GM12878 (cell line): ENCODE data around the gene BCAS3. TPM values are rescaled to one million over a fixed set of nuclear protein-coding genes. Genes with fewer than 3 reads are reported as not detected.
A peak's percentile ranks its signal among the peaks of the same experiment; 100 is the strongest.

ENCODE experiments used
- ATAC-seq: fragments of 200-7000 bp; cut with Tn5 transposase; 3 replicates; pipeline ENCODE4 v1.9.1; 2020; ENCODE audit warnings: mild to moderate bottlenecking, moderate library complexity
- BruUV-seq: library from RNA; stranded (reverse); fragments of 400-500 nt; replicated peaks from 2 replicates; lab custom pipeline; 2021; lab: Mats Ljungman, UMichigan
- CTCF ChIA-PET: fragments of 300-600 bp; sonication (Branson Sonifier 250); formaldehyde crosslinking; extraction: SDS; loops from one replicate; lab custom pipeline; 2021; ENCODE audit warnings: inconsistent platforms; lab: Yijun Ruan, JAX
- POLR2A ChIA-PET: fragments of 350-600 bp; formaldehyde crosslinking; extraction: SDS; loops from one replicate; lab custom pipeline; 2021; ENCODE audit warnings: inconsistent platforms; lab: Charles Lee
- RAD21 ChIA-PET: fragments of 300-600 bp; sonication (Branson Sonifier 250); formaldehyde crosslinking; loops from one replicate; lab custom pipeline; 2023; ENCODE audit warnings: antibody characterized with exemption; ENCODE audit not compliant: unreplicated experiment; lab: Charles Lee
- SMC1A ChIA-PET: fragments of 300-600 bp; sonication (Branson Sonifier 250); formaldehyde crosslinking; loops from one replicate; lab custom pipeline; 2023; ENCODE audit not compliant: unreplicated experiment, uncharacterized antibody; lab: Charles Lee
- DNase-seq: peaks from one replicate; pipeline ENCODE4 v3.0.0-alpha.2; 2011; ENCODE audit warnings: low read depth, low spot score
- FAIRE-seq: peaks from 3 replicates; lab custom pipeline; 2011; peaks lifted over from hg19 to GRCh38; lab: Jason Lieb, UNC
- H2AFZ ChIP-seq: 2 replicates; pipeline ENCODE4 v1.6.0; 2011; ENCODE audit warnings: low read depth, low read length, control low read depth; ENCODE audit not compliant: control insufficient read depth
- H3K27ac ChIP-seq: 2 replicates; pipeline ENCODE4 v1.5.1; 2011; ENCODE audit warnings: control low read depth; ENCODE audit not compliant: control insufficient read depth, insufficient read depth
- H3K27me3 ChIP-seq, 2 experiments: replicated peaks in 1 of 2; 2 replicates each; pipeline versions ENCODE4 v1.6.0 to v1.6.1; 2011; ENCODE audit warnings: low read length in 1 of 2; ENCODE audit not compliant: control insufficient read depth in 2 of 2, insufficient read depth in 2 of 2
- H3K36me3 ChIP-seq, 2 experiments: 2 replicates each; pipeline ENCODE4 v1.5.1; 2011; ENCODE audit warnings: low read length in 1 of 2; ENCODE audit not compliant: control insufficient read depth in 2 of 2, insufficient read depth in 2 of 2
- H3K4me1 ChIP-seq: 2 replicates; pipeline ENCODE4 v1.6.1; 2011; ENCODE audit warnings: mild to moderate bottlenecking, low read length, moderate library complexity, mixed read lengths; ENCODE audit not compliant: control insufficient read depth, insufficient read depth
- H3K4me2 ChIP-seq: 2 replicates; pipeline ENCODE4 v1.6.0; 2011; ENCODE audit warnings: control low read depth; ENCODE audit not compliant: control insufficient read depth, insufficient read depth
- H3K4me3 ChIP-seq: fragments of 200-600 bp; sonication (generic); 2 replicates; pipeline ENCODE4 v1.5.1; 2016
- H3K79me2 ChIP-seq: 2 replicates; pipeline ENCODE4 v1.6.0; 2011; ENCODE audit warnings: low read length; ENCODE audit not compliant: control insufficient read depth, insufficient read depth
- H3K9ac ChIP-seq: 2 replicates; pipeline ENCODE4 v1.8.0; 2011; ENCODE audit warnings: low read length, control low read depth, mixed read lengths; ENCODE audit not compliant: control insufficient read depth, insufficient read depth
- H3K9me3 ChIP-seq: replicated peaks from 3 replicates; pipeline ENCODE4 v1.5.1; 2011; ENCODE audit warnings: mild to moderate bottlenecking, low read length; ENCODE audit not compliant: control insufficient read depth, insufficient read depth
- H4K20me1 ChIP-seq: 2 replicates; pipeline ENCODE4 v1.6.0; 2011; ENCODE audit not compliant: control insufficient read depth, insufficient read depth
- BACH1 ChIP-seq: fragments of 450-650 bp; IDR thresholded peaks from 2 replicates; pipeline ENCODE4 v1.6.1; 2017; ENCODE audit warnings: mild to moderate bottlenecking, borderline replicate concordance
- FOS ChIP-seq: IDR thresholded peaks from 3 replicates; pipeline ENCODE4 v1.6.1; 2011; ENCODE audit warnings: borderline replicate concordance; ENCODE audit not compliant: insufficient read length; ENCODE audit errors: extremely low read depth
- HCFC1 ChIP-seq: fragments of 150-350 bp; IDR thresholded peaks from 2 replicates; pipeline ENCODE4 v1.6.1; 2014; ENCODE audit warnings: low read length
- IKZF1 ChIP-seq: fragments of 450-650 bp; conservative IDR thresholded peaks from 2 replicates; pipeline ENCODE4 v1.6.1; 2017; ENCODE audit warnings: antibody characterized with exemption, mild to moderate bottlenecking
- JUNB ChIP-seq: IDR thresholded peaks from 2 replicates; pipeline ENCODE4 v1.6.1; 2016; ENCODE audit warnings: antibody characterized with exemption, mild to moderate bottlenecking
- MTA2 ChIP-seq: fragments of 450-650 bp; IDR thresholded peaks from 2 replicates; pipeline ENCODE4 v1.6.1; 2016; ENCODE audit warnings: low read depth, mild to moderate bottlenecking, moderate library complexity
- PAX5 ChIP-seq: IDR thresholded peaks from 2 replicates; pipeline ENCODE4 v1.6.1; 2011; ENCODE audit warnings: low read depth, low read length, borderline replicate concordance
- PAX8 ChIP-seq: fragments of 450-650 bp; IDR thresholded peaks from 2 replicates; pipeline ENCODE4 v1.6.1; 2017; ENCODE audit warnings: mild to moderate bottlenecking, moderate library complexity
- RAD51 ChIP-seq: fragments of 450-650 bp; IDR thresholded peaks from 2 replicates; pipeline ENCODE4 v1.6.1; 2016; ENCODE audit warnings: moderate library complexity, mild to moderate bottlenecking, inconsistent platforms
- RBBP5 ChIP-seq: fragments of 200-600 bp; sonication (generic); conservative IDR thresholded peaks from 2 replicates; pipeline ENCODE4 v1.6.1; 2016
- TCF12 ChIP-seq: IDR thresholded peaks from 2 replicates; pipeline ENCODE4 v1.6.1; 2011; ENCODE audit warnings: low read depth, mild to moderate bottlenecking, low read length
- WGBS: methylation state at CpG from one replicate; pipeline ENCODE4 v1.1.6; 2016; ENCODE audit warnings: low lambda C conversion rate; ENCODE audit not compliant: insufficient replicate concordance, insufficient coverage; ENCODE audit errors: missing lambda C conversion rate; 5-methylcytosine and 5-hydroxymethylcytosine counted together
- in situ Hi-C: fragments of 300-500 bp; cut with MboI; formaldehyde crosslinking; loops from 9 replicates; pipeline ENCODE4 v1.14.3; 2018; ENCODE audit warnings: mixed read lengths
- intact Hi-C: fragments of 100-400 bp; cut with micrococcal nuclease; formaldehyde crosslinking; loops from one replicate; pipeline ENCODE4 v1.14.2; 2022; ENCODE audit not compliant: unreplicated experiment
- polyA plus RNA-seq, 11 experiments: library from polyadenylated mRNA; depleted of rRNA in 4 of 11; unstranded in 6 of 11; stranded (reverse) in 5 of 11; fragments of >200 nt; fragmentation: Nextera tagmentation in 4 of 11; fragmentation: Illumina TruSeq in 1 of 11; extraction: Ambion mirVana in 4 of 11; extraction: Trizol in 1 of 11; gene quantifications; 1 replicate in 1 of 11; 2 replicates in 10 of 11; pipeline versions ENCODE4 v1.2.1 to v1.2.3, GENCODE V29; 2011 to 2016; ENCODE audit warnings: inconsistent platforms in 2 of 11, missing spikeins in 2 of 11, low read depth in 1 of 11
- total RNA-seq, 4 experiments: library from RNA; depleted of rRNA in 3 of 4; stranded (reverse); fragments of >200 nt in 3 of 4; fragmentation: Illumina TruSeq in 1 of 4; extraction: Trizol in 1 of 4; gene quantifications; 2 replicates each; pipeline versions ENCODE4 v1.2.1 to v1.2.3, GENCODE V29; 2013 to 2021
- TF ChIP-seq, protein P1 (sequence below): fragments of 450-650 bp; IDR thresholded peaks from 2 replicates; pipeline ENCODE4 v1.6.1; 2017; ENCODE audit warnings: antibody characterized with exemption, mild to moderate bottlenecking, moderate library complexity
- TF ChIP-seq, protein P2 (sequence below): fragments of 450-650 bp; IDR thresholded peaks from 2 replicates; pipeline ENCODE4 v1.6.1; 2016; ENCODE audit warnings: mild to moderate bottlenecking
- TF ChIP-seq, protein P3 (sequence below): fragments of 450-650 bp; formaldehyde crosslinking; IDR thresholded peaks from 2 replicates; pipeline ENCODE4 v1.4.0; 2020; ENCODE audit warnings: mild to moderate bottlenecking, moderate library complexity

The BCAS3 gene
- total and polyA plus RNA-seq, 10 of the 15 experiments (the other 5 are each of a cell fraction or from before 2014, with no cell fraction given), result 2.1 to 11.0 (median 6.6) TPM

DNA sequence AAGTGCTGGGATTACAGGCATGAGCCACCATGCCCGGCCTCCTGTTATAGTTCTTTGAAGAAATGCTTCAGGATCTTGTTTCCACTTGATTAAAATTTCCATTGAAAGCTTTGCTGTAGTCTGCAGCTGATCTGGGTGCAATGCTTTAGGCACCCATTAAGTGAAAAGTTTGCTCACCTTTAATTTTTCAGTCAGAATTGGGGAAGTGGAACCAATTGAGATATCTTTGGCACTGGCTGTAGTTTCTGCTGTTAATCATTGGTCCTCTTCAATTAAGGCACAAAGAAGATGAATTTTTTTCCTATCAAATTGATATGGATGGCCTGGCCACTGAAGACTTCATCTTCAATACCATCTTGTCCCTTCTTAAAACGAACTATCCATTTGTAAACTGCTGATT, 385.9 kb downstream of the BCAS3 start (continued):
- TF ChIP-seq, protein P1, sequence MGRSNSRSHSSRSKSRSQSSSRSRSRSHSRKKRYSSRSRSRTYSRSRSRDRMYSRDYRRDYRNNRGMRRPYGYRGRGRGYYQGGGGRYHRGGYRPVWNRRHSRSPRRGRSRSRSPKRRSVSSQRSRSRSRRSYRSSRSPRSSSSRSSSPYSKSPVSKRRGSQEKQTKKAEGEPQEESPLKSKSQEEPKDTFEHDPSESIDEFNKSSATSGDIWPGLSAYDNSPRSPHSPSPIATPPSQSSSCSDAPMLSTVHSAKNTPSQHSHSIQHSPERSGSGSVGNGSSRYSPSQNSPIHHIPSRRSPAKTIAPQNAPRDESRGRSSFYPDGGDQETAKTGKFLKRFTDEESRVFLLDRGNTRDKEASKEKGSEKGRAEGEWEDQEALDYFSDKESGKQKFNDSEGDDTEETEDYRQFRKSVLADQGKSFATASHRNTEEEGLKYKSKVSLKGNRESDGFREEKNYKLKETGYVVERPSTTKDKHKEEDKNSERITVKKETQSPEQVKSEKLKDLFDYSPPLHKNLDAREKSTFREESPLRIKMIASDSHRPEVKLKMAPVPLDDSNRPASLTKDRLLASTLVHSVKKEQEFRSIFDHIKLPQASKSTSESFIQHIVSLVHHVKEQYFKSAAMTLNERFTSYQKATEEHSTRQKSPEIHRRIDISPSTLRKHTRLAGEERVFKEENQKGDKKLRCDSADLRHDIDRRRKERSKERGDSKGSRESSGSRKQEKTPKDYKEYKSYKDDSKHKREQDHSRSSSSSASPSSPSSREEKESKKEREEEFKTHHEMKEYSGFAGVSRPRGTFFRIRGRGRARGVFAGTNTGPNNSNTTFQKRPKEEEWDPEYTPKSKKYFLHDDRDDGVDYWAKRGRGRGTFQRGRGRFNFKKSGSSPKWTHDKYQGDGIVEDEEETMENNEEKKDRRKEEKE, result no peak
- TF ChIP-seq RBBP5, result no peak
- no peak for TF ChIP-seq RAD51
- TF ChIP-seq, protein P2, sequence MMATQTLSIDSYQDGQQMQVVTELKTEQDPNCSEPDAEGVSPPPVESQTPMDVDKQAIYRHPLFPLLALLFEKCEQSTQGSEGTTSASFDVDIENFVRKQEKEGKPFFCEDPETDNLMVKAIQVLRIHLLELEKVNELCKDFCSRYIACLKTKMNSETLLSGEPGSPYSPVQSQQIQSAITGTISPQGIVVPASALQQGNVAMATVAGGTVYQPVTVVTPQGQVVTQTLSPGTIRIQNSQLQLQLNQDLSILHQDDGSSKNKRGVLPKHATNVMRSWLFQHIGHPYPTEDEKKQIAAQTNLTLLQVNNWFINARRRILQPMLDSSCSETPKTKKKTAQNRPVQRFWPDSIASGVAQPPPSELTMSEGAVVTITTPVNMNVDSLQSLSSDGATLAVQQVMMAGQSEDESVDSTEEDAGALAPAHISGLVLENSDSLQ, result no peak
- TF ChIP-seq HCFC1, result no peak

DNA sequence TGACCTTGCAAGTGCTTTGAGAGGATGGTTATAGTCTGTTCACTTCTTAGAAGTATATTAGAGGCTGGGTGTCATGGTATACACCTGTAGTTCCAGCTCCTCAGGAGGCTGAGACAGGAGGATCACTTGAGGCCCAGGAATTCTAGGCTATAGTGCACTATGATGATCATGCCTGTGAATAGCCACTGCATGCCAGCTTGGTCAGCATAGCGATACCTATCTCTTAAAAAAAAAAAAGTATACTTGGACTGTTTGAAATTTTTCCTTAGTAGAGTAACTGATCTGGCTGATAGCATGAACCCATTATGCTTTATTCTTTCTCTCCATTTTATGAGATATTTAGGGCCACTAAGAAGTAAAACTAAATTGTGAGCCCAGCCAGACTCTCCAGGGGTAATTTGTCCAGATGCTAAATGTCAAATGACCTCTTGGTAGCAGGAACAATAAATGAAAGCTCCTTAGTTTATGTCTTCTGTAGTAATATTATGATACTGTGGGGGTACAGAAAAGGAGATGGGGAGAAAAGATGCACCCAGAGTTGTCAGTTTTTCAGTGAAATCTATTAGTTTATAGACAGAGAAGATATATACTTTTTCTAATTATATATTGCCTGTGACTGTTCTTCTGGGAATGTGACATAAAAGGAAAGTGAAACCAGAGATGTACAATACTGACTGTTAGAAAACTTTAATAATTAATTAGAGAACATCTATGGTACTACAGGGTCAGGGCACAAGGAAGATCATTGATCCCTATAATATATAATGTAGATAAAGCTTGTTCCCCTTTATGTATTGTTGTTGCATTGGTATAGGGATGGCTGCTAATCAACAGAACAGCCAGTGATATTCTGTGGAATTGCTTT, 386.7 kb downstream of the BCAS3 start:
- in situ Hi-C loops (no loop called here), intact Hi-C loops (no loop called here)
- H4K20me1 ChIP-seq, result no peaks in the 10 kb centered on the region
- no peak overlapping the region for H3K9ac ChIP-seq
- H2AFZ ChIP-seq, result no peak overlapping the region
- H3K9me3 ChIP-seq, result no peaks in the 10 kb centered on the region
- DNase-seq, result no peak
- peak; percentile 82 for ATAC-seq
- ChIA-PET SMC1A (interaction anchor here (1.2 to 2.4 kb wide), 2 partner anchors 17 to 28 kb away, joined by 3 to 6 read pairs; no protein-coding TSS in a partner anchor), POLR2A (no interaction called here), CTCF (interaction anchor here (0.6 kb wide), 1 partner anchor 22 kb away, joined by 5 read pairs; no protein-coding TSS in a partner anchor), RAD21 (interaction anchor here (1.1 kb wide), 1 partner anchor 11 kb away, joined by 3 read pairs; no protein-coding TSS in a partner anchor)
- 94% methylated on average over 1 of the region's 1 CpG for WGBS
- no peaks in the 10 kb centered on the region for H3K27me3 ChIP-seq
- H3K79me2 ChIP-seq, result no peaks in the 10 kb centered on the region
- BruUV-seq, result no TSS peak
- no peak overlapping the region for H3K4me3 ChIP-seq
- H3K4me2 ChIP-seq, result no peak overlapping the region
- peak; percentile 18 for FAIRE-seq
- H3K36me3 ChIP-seq, result no peaks in the 10 kb centered on the region
- H3K27ac ChIP-seq, result no peak overlapping the region
- no peaks in the 10 kb centered on the region for H3K4me1 ChIP-seq
- TF ChIP-seq BACH1 (no peak), FOS (no peak), MTA2 (peak; percentile 51; the same call in 1 of the 2 replicates), TCF12 (no peak), IKZF1 (no peak), JUNB (peak; percentile 79), PAX8 (no peak), PAX5 (no peak)
- TF ChIP-seq, protein P3, sequence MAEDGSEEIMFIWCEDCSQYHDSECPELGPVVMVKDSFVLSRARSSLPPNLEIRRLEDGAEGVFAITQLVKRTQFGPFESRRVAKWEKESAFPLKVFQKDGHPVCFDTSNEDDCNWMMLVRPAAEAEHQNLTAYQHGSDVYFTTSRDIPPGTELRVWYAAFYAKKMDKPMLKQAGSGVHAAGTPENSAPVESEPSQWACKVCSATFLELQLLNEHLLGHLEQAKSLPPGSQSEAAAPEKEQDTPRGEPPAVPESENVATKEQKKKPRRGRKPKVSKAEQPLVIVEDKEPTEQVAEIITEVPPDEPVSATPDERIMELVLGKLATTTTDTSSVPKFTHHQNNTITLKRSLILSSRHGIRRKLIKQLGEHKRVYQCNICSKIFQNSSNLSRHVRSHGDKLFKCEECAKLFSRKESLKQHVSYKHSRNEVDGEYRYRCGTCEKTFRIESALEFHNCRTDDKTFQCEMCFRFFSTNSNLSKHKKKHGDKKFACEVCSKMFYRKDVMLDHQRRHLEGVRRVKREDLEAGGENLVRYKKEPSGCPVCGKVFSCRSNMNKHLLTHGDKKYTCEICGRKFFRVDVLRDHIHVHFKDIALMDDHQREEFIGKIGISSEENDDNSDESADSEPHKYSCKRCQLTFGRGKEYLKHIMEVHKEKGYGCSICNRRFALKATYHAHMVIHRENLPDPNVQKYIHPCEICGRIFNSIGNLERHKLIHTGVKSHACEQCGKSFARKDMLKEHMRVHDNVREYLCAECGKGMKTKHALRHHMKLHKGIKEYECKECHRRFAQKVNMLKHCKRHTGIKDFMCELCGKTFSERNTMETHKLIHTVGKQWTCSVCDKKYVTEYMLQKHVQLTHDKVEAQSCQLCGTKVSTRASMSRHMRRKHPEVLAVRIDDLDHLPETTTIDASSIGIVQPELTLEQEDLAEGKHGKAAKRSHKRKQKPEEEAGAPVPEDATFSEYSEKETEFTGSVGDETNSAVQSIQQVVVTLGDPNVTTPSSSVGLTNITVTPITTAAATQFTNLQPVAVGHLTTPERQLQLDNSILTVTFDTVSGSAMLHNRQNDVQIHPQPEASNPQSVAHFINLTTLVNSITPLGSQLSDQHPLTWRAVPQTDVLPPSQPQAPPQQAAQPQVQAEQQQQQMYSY, result no peak
